Measurements from ENCODE around the gene MEIS1.

Gene MEIS1

DNA sequence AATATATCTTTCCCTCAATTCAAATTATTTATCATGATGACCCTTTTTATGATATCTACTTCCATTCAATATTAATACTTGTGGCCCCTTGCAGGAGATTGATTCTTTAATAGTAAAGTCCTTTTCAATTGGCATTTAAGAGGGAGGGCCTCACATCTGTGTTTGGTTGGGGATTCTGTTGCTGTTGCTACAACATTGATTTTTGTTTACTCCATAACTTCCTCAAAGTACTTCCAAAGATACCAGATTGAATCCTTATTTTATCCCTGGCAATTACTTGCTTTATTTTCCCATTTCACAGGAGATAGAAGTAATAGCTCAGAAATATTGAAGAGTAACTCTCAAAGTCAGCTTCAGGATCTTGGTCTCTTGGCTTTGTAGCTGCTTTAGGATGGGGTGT, 32.8 kb downstream of the MEIS1 start:
- Histone ChIP-seq H4K20me1 (ENCODE audit: insufficient read depth, low read length) (no peaks in the 10 kb centered on the region), H3K4me2 (ENCODE audit: low read depth, low read length) (no peak overlapping the region), H3K9me3 (replicated peaks; ENCODE audit: insufficient read depth, low read length) (no peaks in the 10 kb centered on the region), H3K79me2 (ENCODE audit: low read length) (peaks cover 73% of the 10 kb centered on the region), H3K4me1 (ENCODE audit: low read length) (peaks cover 18% of the 10 kb centered on the region), H3K27me3 (replicated peaks; ENCODE audit: insufficient read depth, low read length) (no peaks in the 10 kb centered on the region), H2AFZ (ENCODE audit: low read length) (no peak overlapping the region), H3K9ac (ENCODE audit: low read length) (no peak overlapping the region), H3F3A (ENCODE audit: insufficient read depth, low read length) (peaks cover 4% of the 10 kb centered on the region; the same call in 1 of the 2 replicates), H3K9me2 (replicated peaks; ENCODE audit: insufficient read depth, low read length) (no peaks in the 10 kb centered on the region), H3K36me3 (replicated peaks; ENCODE audit: insufficient read depth, low read length) (no peaks in the 10 kb centered on the region), H3K4me3 (ENCODE audit: low read length) (no peak overlapping the region), H3K27ac (ENCODE audit: low read length) (no peak overlapping the region)
- no peak for DNase-seq
- TF ChIP-seq EZH2 (optimal IDR thresholded peaks at IDR 0.05; ENCODE audit: low read depth, low read length) (no peak), EZH2phosphoT487 (IDR thresholded peaks at IDR 0.05; ENCODE audit: low read length) (no peak)
- TF ChIP-seq, protein P1, sequence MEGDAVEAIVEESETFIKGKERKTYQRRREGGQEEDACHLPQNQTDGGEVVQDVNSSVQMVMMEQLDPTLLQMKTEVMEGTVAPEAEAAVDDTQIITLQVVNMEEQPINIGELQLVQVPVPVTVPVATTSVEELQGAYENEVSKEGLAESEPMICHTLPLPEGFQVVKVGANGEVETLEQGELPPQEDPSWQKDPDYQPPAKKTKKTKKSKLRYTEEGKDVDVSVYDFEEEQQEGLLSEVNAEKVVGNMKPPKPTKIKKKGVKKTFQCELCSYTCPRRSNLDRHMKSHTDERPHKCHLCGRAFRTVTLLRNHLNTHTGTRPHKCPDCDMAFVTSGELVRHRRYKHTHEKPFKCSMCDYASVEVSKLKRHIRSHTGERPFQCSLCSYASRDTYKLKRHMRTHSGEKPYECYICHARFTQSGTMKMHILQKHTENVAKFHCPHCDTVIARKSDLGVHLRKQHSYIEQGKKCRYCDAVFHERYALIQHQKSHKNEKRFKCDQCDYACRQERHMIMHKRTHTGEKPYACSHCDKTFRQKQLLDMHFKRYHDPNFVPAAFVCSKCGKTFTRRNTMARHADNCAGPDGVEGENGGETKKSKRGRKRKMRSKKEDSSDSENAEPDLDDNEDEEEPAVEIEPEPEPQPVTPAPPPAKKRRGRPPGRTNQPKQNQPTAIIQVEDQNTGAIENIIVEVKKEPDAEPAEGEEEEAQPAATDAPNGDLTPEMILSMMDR (IDR thresholded peaks at IDR 0.05; ENCODE audit: low read length) = no peak

DNA sequence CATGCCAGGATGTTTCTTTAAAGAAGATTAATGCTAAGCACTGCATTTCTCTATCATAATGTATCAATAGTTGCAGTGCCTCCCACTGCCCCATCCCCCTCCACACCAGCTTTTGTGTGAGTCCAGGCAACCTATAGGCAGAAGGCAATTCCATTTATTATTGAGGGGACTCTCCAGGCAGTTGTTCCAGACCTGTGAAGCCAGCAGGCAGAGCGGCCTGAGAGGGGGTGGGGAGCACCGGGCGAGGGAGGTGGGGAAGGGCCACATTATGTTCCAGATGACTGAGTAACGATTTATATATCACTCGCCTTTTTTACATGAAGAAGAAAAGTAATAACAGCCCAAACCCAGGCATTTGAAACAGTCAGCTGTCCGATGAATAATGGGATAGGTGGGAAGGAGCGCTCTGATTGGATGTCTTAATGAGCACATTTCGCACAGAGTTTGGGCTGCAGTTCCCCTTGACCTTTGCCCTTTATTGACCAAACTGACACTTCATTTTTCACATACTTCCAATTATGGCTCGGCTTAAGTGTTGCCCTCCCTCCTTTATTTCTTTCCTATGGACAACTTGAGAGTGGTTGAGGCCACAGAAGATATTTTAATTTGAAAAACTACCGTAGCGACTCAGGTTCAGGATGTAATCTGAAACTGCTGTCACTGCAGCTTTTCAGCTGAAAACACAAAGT, 34.4 kb downstream of the MEIS1 start:
- Histone ChIP-seq H3K9me3 (replicated peaks; ENCODE audit: insufficient read depth, low read length) (no peaks in the 10 kb centered on the region), H3K9me2 (replicated peaks; ENCODE audit: insufficient read depth, low read length) (no peaks in the 10 kb centered on the region), H4K20me1 (ENCODE audit: insufficient read depth, low read length) (no peaks in the 10 kb centered on the region), H3K4me3 (ENCODE audit: low read length) (no peak overlapping the region), H3K27me3 (replicated peaks; ENCODE audit: insufficient read depth, low read length) (no peaks in the 10 kb centered on the region), H3K27ac (ENCODE audit: low read length) (no peak overlapping the region), H3K4me2 (ENCODE audit: low read depth, low read length) (no peak overlapping the region), H2AFZ (ENCODE audit: low read length) (no peak overlapping the region), H3K79me2 (ENCODE audit: low read length) (peaks cover 60% of the 10 kb centered on the region), H3K9ac (ENCODE audit: low read length) (no peak overlapping the region), H3K4me1 (ENCODE audit: low read length) (peaks cover 12% of the 10 kb centered on the region), H3K36me3 (replicated peaks; ENCODE audit: insufficient read depth, low read length) (no peaks in the 10 kb centered on the region), H3F3A (ENCODE audit: insufficient read depth, low read length) (peaks cover 4% of the 10 kb centered on the region; the same call in 1 of the 2 replicates)
- TF ChIP-seq, protein P1 (IDR thresholded peaks at IDR 0.05; ENCODE audit: low read length) = no peak
- TF ChIP-seq EZH2phosphoT487 (IDR thresholded peaks at IDR 0.05; ENCODE audit: low read length) (no peak), EZH2 (optimal IDR thresholded peaks at IDR 0.05; ENCODE audit: low read depth, low read length) (no peak)
- no peak for DNase-seq

DNA sequence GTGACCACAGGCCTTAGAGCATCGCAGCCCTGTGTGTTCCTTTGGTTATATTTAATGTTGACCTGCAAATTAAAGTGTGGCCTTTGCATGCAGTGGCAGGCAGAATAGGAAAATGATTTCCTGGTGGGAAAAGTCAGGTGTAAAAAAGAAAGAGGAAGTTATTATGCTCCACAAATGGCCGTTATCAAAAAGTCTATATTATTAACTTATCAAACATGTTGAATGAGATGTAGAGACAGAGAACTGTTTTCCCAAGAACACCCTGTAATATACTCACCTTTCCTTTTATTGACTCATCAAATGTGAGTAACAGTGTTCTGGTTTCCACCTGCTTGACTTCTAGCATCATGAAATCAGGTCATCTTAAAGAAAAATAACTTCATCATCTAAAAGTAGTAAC, 35.3 kb downstream of the MEIS1 start:
- Histone ChIP-seq H3K9me2 (replicated peaks; ENCODE audit: insufficient read depth, low read length) (no peaks in the 10 kb centered on the region), H2AFZ (ENCODE audit: low read length) (no peak overlapping the region), H3K4me1 (ENCODE audit: low read length) (peaks cover 3% of the 10 kb centered on the region; the same call in 1 of the 2 replicates), H3K9me3 (replicated peaks; ENCODE audit: insufficient read depth, low read length) (no peaks in the 10 kb centered on the region), H3K27ac (ENCODE audit: low read length) (no peak overlapping the region), H3K9ac (ENCODE audit: low read length) (no peak overlapping the region), H3K4me2 (ENCODE audit: low read depth, low read length) (no peak overlapping the region), H3K36me3 (replicated peaks; ENCODE audit: insufficient read depth, low read length) (no peaks in the 10 kb centered on the region), H3F3A (ENCODE audit: insufficient read depth, low read length) (peaks cover under 1% of the 10 kb centered on the region; the same call in 1 of the 2 replicates), H3K27me3 (replicated peaks; ENCODE audit: insufficient read depth, low read length) (no peaks in the 10 kb centered on the region), H4K20me1 (ENCODE audit: insufficient read depth, low read length) (no peaks in the 10 kb centered on the region), H3K4me3 (ENCODE audit: low read length) (no peak overlapping the region), H3K79me2 (ENCODE audit: low read length) (peaks cover 57% of the 10 kb centered on the region)
- no peak for DNase-seq
- TF ChIP-seq, protein P1 (IDR thresholded peaks at IDR 0.05; ENCODE audit: low read length) = no peak
- no peak for TF ChIP-seq EZH2 (optimal IDR thresholded peaks at IDR 0.05; ENCODE audit: low read depth, low read length)
